Progenitor cell of endocrine pancreas (in vitro differentiated cells): ENCODE measurements around the gene CHTF18. TPM values are rescaled to one million over a fixed set of nuclear protein-coding genes. Genes with fewer than 3 reads are reported as not detected.

Experiments used
- DNase-seq: peaks from one replicate; pipeline ENCODE4 v3.0.0; 2021; ENCODE audit warnings: low spot score; ENCODE audit not compliant: unreplicated experiment
- H3K27ac Mint-ChIP-seq: 2 replicates; pipeline ENCODE4 v1.8.0; 2021; ENCODE audit warnings: mild to moderate bottlenecking, moderate library complexity, mixed read lengths
- H3K27me3 Mint-ChIP-seq: 2 replicates; pipeline ENCODE4 v1.8.0; 2021; ENCODE audit warnings: mixed read lengths
- H3K36me3 Mint-ChIP-seq: 2 replicates; pipeline ENCODE4 v1.8.0; 2022; ENCODE audit warnings: mixed read lengths; ENCODE audit not compliant: insufficient read depth
- H3K4me1 Mint-ChIP-seq: 2 replicates; pipeline ENCODE4 v1.8.0; 2021; ENCODE audit warnings: low read depth, mixed read lengths
- H3K4me3 Mint-ChIP-seq: 2 replicates; pipeline ENCODE4 v1.8.0; 2021; ENCODE audit warnings: low read depth, mild to moderate bottlenecking, moderate library complexity, mixed read lengths
- H3K9me3 Mint-ChIP-seq: 2 replicates; pipeline ENCODE4 v1.8.0; 2021; ENCODE audit warnings: low read depth, mixed read lengths
- long read RNA-seq: library from polyadenylated mRNA; unstranded; transcript quantifications from one replicate; pipeline ENCODE4 v2.0.0, GENCODE V29; 2020
- total RNA-seq: library from RNA; stranded (reverse); gene quantifications from 2 replicates; pipeline ENCODE4 v1.2.1, GENCODE V29; 2021
- TF ChIP-seq, protein P1 (sequence below): fragments of 200-600 bp; sonication (generic); IDR thresholded peaks from one replicate; pipeline ENCODE4 v1.5.0; 2021; ENCODE audit warnings: antibody characterized with exemption, mild to moderate bottlenecking; ENCODE audit not compliant: unreplicated experiment

CHTF18 gene
- total RNA-seq: 90.0 and 99.3 TPM in 2 replicates
- long read RNA-seq, partial matches to known transcripts: 0 of 1 reads
- long read RNA-seq, other reads (novel, unspliced or antisense): 1 of 1 reads

DNA sequence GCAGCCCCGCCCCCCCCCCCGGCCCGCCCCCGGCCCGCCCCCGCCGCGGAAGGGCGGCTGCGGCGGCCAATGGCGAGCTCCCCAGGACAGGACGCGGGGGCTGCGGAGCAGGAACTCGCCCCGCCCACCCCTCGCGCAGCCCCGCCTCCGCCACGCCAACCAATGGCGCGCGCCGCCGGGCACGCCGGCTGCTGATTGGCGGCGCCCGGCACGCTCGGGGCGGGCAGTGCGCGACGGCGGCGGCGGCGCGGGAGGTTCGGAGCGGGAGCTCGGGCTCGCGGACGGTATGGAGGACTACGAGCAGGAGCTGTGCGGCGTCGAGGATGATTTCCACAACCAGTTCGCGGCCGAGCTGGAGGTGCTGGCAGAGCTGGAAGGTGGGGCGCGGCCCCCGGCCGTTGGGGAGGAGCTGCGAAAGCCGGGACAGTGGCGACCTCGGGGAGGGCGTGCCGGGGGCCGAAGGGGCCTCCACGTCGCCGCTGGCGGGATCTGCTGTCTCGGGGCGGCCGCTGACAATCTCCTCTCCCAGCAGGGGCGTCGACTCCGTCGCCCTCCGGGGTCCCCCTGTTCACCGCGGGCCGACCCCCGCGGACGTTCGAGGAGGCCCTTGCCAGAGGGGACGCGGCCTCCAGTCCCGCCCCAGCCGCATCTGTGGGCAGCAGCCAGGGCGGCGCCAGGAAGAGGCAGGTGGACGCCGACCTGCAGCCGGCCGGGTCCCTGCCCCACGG is at the start of gene CHTF18:
CHTF18 (plus strand) TSS at position 222 of the 728 bp plus-strand sequence; CDS start at position 287, 65 bp downstream.
- no peaks in the 10 kb centered on the region for H3K9me3 Mint-ChIP-seq
- peaks cover 7% of the 10 kb centered on the region for H3K36me3 Mint-ChIP-seq
- H3K27me3 Mint-ChIP-seq: no peaks in the 10 kb centered on the region
- peak within 1 kb of the TSS; percentile 62 for H3K27ac Mint-ChIP-seq
- peak; percentile 92 for DNase-seq
- TF ChIP-seq, protein P1, sequence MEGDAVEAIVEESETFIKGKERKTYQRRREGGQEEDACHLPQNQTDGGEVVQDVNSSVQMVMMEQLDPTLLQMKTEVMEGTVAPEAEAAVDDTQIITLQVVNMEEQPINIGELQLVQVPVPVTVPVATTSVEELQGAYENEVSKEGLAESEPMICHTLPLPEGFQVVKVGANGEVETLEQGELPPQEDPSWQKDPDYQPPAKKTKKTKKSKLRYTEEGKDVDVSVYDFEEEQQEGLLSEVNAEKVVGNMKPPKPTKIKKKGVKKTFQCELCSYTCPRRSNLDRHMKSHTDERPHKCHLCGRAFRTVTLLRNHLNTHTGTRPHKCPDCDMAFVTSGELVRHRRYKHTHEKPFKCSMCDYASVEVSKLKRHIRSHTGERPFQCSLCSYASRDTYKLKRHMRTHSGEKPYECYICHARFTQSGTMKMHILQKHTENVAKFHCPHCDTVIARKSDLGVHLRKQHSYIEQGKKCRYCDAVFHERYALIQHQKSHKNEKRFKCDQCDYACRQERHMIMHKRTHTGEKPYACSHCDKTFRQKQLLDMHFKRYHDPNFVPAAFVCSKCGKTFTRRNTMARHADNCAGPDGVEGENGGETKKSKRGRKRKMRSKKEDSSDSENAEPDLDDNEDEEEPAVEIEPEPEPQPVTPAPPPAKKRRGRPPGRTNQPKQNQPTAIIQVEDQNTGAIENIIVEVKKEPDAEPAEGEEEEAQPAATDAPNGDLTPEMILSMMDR: no peak
- H3K4me3 Mint-ChIP-seq: peak within 1 kb of the TSS; percentile 84
- no peaks in the 10 kb centered on the region for H3K4me1 Mint-ChIP-seq

DNA sequence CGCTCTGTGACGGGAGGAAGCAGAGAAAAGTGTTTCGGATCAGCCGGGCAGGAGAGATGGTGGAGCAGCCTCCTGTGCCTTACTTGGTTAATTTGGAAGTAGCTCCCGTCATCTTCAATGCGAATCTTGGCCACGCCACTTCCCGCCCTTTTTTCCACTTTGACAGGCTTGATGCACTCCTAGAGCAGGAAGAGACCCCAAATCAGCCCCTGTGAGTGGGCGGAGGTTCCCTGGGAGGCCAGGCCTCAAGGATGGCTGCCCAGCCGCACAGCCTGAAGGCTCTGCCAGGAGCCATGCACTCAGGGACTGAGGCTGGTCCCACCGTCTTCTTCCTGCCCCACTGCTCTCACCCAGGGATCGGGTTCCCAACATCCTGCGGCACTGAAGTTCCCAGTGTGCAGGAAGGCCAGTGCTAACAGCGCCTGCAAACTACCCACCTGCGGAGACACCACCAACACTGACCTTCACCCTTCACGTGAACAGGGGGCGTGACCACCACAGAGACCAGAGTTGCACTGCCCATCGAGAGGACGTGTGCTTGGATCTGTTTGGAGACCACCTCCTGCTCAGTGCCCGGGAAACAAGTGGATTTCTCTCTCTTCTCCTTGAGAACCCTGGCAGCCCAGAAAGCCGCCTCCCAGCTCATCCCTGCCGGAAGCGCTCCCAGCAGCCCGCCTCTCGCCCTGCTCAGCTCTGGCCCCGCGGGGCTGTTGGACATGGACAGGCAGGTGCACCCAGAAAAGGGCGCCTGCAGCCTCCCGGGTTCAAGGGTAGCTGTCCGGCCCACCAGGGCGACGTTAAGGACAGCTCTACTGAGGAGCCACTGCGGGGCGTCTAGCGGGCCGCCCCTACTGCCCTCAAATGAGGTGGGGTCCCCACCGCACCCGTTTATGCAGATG is 48.6 kb upstream of the CHTF18 start:
- no peak for DNase-seq

DNA sequence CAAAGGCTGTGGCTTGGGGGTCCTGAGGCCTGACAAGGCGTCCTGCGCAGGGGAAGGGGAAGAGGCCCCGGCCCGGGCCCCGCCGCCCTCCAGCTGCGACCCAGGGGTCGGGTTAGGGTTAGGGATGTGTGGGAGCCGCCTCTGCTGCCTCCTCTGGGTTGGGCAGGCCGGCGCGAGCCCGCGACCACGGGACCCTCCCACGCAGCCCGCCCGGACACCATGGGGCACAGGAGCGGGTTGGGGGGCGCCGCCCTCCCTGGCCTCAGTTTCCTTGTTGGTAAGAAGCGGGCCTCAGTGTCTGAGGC is 48.0 kb upstream of the CHTF18 start:
- TF ChIP-seq, protein P1: no peak
- H3K4me1 Mint-ChIP-seq: peaks cover 3% of the 10 kb centered on the region
- no peaks in the 10 kb centered on the region for H3K9me3 Mint-ChIP-seq
- H3K36me3 Mint-ChIP-seq: peaks cover 5% of the 10 kb centered on the region
- H3K27me3 Mint-ChIP-seq: no peaks in the 10 kb centered on the region
- peak overlapping the region; percentile 80 for H3K4me3 Mint-ChIP-seq
- no peak for DNase-seq
- H3K27ac Mint-ChIP-seq: no peak overlapping the region

More for the DNA sequence above, 48.6 kb upstream of the CHTF18 start:
- Mint-ChIP-seq H3K27ac (peak overlapping the region; percentile 29), H3K4me3 (peak overlapping the region; percentile 80), H3K9me3 (no peaks in the 10 kb centered on the region), H3K36me3 (peaks cover 7% of the 10 kb centered on the region), H3K27me3 (no peaks in the 10 kb centered on the region), H3K4me1 (peaks cover 3% of the 10 kb centered on the region)
- TF ChIP-seq, protein P1: no peak

DNA sequence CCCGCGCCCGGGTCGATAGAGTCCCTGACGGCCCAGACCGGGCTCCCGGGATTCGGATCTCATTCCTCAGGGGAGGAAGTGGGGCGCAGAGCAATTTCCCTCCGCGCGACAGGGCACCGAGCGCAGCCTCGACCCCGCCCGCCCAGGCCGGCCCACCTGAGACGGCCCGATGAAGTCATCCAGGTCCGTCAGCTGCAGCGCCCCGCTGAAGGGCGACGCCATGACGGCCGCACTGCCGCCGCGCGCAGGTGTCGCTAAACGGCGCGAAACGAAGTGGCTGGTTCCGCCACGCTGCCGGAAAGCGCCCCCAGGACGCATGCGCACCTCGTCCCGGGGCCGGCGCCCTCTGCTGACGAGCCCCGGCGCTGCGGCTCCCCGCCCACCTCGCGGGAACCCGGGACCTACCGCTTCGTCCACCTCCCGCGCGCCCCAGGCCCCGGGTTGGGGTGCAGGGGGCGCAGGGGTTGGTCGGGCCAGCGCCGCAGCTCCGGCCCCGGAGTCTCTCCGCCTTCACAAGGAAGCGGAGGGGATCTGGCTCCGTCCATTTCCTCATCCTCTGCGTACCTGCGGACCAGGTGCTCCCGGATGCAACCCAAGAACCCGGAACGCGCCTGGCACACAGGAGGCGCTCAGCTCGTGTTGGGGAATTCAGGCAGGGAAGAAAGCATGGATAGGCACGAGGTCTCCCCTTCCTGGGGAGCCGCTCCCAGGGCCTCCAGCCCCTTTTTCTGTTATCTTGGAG is 47.5 kb upstream of the CHTF18 start, which contains the start of gene CIAO3:
CIAO3 (minus strand) TSS at position 234 of the 742 bp plus-strand sequence; CDS start at position 222, 12 bp downstream.
- Mint-ChIP-seq H3K9me3 (no peaks in the 10 kb centered on the region), H3K27me3 (no peaks in the 10 kb centered on the region), H3K36me3 (peaks cover 4% of the 10 kb centered on the region), H3K27ac (peak within 1 kb of the TSS; percentile 93), H3K4me3 (peak within 1 kb of the TSS; percentile 80), H3K4me1 (peaks cover 3% of the 10 kb centered on the region)
- DNase-seq: peak; percentile 93
- TF ChIP-seq, protein P1: peak; percentile 90
